CD14-positive monocyte (primary cell): Measurements from ENCODE around the gene CALY. TPM values are rescaled to one million over a fixed set of nuclear protein-coding genes. Genes with fewer than 3 reads are reported as not detected.

ENCODE experiments used
- DNase-seq, 3 donors: peaks; one replicate each; pipeline ENCODE4 v3.0.0-alpha.2; 2011 to 2022
- H2AFZ ChIP-seq: 2 replicates; pipeline ENCODE4 v1.6.0; 2012; ENCODE audit warnings: mild to moderate bottlenecking, low read depth, low read length, inconsistent platforms; ENCODE audit not compliant: insufficient read depth, poor library complexity, severe bottlenecking
- H3K27ac ChIP-seq, 2 donors: 1 replicate in 1 of 2; 2 replicates in 1 of 2; pipeline ENCODE4 v1.5.1; 2012 to 2013; ENCODE audit warnings: low read length in 2 of 2, control low read depth in 1 of 2, inconsistent platforms in 1 of 2, low read depth in 1 of 2, mild to moderate bottlenecking in 1 of 2
- H3K27me3 ChIP-seq, 2 donors: one replicate each; pipeline versions ENCODE4 v1.6.0 to v1.6.1; 2011 to 2013; ENCODE audit warnings: low read length in 2 of 2; ENCODE audit not compliant: control insufficient read depth in 2 of 2, insufficient read depth in 2 of 2
- H3K36me3 ChIP-seq, 2 donors: replicated peaks in 1 of 2; 1 replicate in 1 of 2; 2 replicates in 1 of 2; pipeline versions ENCODE4 v1.5.1 to v1.6.1; 2012 to 2013; ENCODE audit warnings: low read length in 2 of 2, control low read depth in 1 of 2, inconsistent platforms in 1 of 2, mild to moderate bottlenecking in 1 of 2; ENCODE audit not compliant: insufficient read depth in 2 of 2, control insufficient read depth in 1 of 2
- H3K4me1 ChIP-seq, 2 donors: 1 replicate in 1 of 2; 2 replicates in 1 of 2; pipeline versions ENCODE4 v1.5.1 to v1.6.1; 2012 to 2013; ENCODE audit warnings: low read length in 2 of 2, control low read depth in 1 of 2, inconsistent platforms in 1 of 2, mild to moderate bottlenecking in 1 of 2, moderate library complexity in 1 of 2; ENCODE audit not compliant: insufficient read depth in 2 of 2, control insufficient read depth in 1 of 2
- H3K4me2 ChIP-seq: replicated peaks from 2 replicates; pipeline ENCODE3; 2012; ENCODE audit warnings: low read length, moderate library complexity, mild to moderate bottlenecking; ENCODE audit not compliant: poor library complexity, severe bottlenecking; ENCODE audit errors: extremely low read depth
- H3K4me3 ChIP-seq, 3 experiments: fragments of 200-600 bp in 1 of 3; sonication (generic) in 1 of 3; replicated peaks in 1 of 3; 1 replicate in 2 of 3; 2 replicates in 1 of 3; pipeline ENCODE4 v1.5.1; 2011 to 2013; ENCODE audit warnings: low read length in 3 of 3, mild to moderate bottlenecking in 3 of 3, control low read depth in 2 of 3, low read depth in 2 of 3, inconsistent platforms in 1 of 3, moderate library complexity in 1 of 3
- H3K79me2 ChIP-seq: 2 replicates; pipeline ENCODE4 v1.6.0; 2012; ENCODE audit warnings: mild to moderate bottlenecking, control low read depth, inconsistent platforms, low read length, moderate library complexity; ENCODE audit not compliant: insufficient read depth
- H3K9ac ChIP-seq: 2 replicates; pipeline ENCODE4 v1.6.0; 2017; ENCODE audit warnings: low read length, mild to moderate bottlenecking; ENCODE audit not compliant: insufficient read depth, poor library complexity, severe bottlenecking
- H3K9me3 ChIP-seq, 2 donors: replicated peaks in 1 of 2; 1 replicate in 1 of 2; 2 replicates in 1 of 2; pipeline versions ENCODE4 v1.5.1 to v1.6.1; 2012 to 2013; ENCODE audit warnings: low read length in 2 of 2, control low read depth in 1 of 2; ENCODE audit not compliant: control insufficient read depth in 1 of 2, insufficient read depth in 1 of 2
- H4K20me1 ChIP-seq: 2 replicates; pipeline ENCODE4 v1.6.0; 2012; ENCODE audit warnings: mild to moderate bottlenecking, low read length, control low read depth, moderate library complexity; ENCODE audit not compliant: insufficient read depth
- H3K27ac Mint-ChIP-seq, 7 donors: one replicate each; pipeline ENCODE4 v1.8.0; 2020; ENCODE audit warnings: mild to moderate bottlenecking in 7 of 7, mixed read lengths in 7 of 7, moderate library complexity in 6 of 7, inconsistent platforms in 2 of 7
- H3K27me3 Mint-ChIP-seq, 3 donors: one replicate each; pipeline ENCODE4 v1.8.0; 2021 to 2022; ENCODE audit warnings: low read depth in 3 of 3, mild to moderate bottlenecking in 3 of 3, mixed read lengths in 3 of 3, moderate library complexity in 3 of 3, inconsistent platforms in 1 of 3
- H3K36me3 Mint-ChIP-seq, 2 donors: one replicate each; pipeline ENCODE4 v1.8.0; 2020; ENCODE audit warnings: mixed read lengths in 2 of 2, inconsistent platforms in 1 of 2, mild to moderate bottlenecking in 1 of 2
- H3K4me1 Mint-ChIP-seq: one replicate; pipeline ENCODE4 v1.8.0; 2020; ENCODE audit warnings: mild to moderate bottlenecking, mixed read lengths
- H3K4me3 Mint-ChIP-seq, 2 donors: one replicate each; pipeline ENCODE4 v1.8.0; 2020; ENCODE audit warnings: mild to moderate bottlenecking in 2 of 2, mixed read lengths in 2 of 2, moderate library complexity in 1 of 2
- H3K9me3 Mint-ChIP-seq, 7 donors: one replicate each; pipeline ENCODE4 v1.8.0; 2020 to 2022; ENCODE audit warnings: mixed read lengths in 7 of 7, mild to moderate bottlenecking in 6 of 7, moderate library complexity in 6 of 7, inconsistent platforms in 2 of 7
- CTCF ChIP-seq: fragments of 200-600 bp; IDR thresholded peaks from one replicate; pipeline ENCODE4 v1.8.0; 2022; ENCODE audit warnings: antibody characterized with exemption, mild to moderate bottlenecking
- WGBS: methylation state at CpG from one replicate; pipeline ENCODE4 v1.1.5; 2013; ENCODE audit warnings: missing lambda C conversion rate; ENCODE audit not compliant: insufficient coverage; 5-methylcytosine and 5-hydroxymethylcytosine counted together
- intact Hi-C, 2 donors: fragments of 100-400 bp; cut with micrococcal nuclease; formaldehyde crosslinking; loops; one replicate each; pipeline versions ENCODE4 v1.15.0 to v1.15.1; 2023
- polyA plus RNA-seq, 3 donors: library from polyadenylated mRNA; depleted of rRNA in 1 of 3; unstranded in 2 of 3; stranded (reverse) in 1 of 3; fragments of 300-500 nt in 2 of 3; fragments of >200 nt in 1 of 3; fragmentation: Illumina TruSeq in 2 of 3; gene quantifications; 1 replicate in 2 of 3; 2 replicates in 1 of 3; pipeline ENCODE4 v1.2.3, GENCODE V29; 2012 to 2021

The CALY gene
- polyA plus RNA-seq, 3 donors, result not detected

- Histone ChIP-seq H3K79me2 (peaks cover 36% of the 10 kb centered on the region), H2AFZ (no peak overlapping the region), H3K4me3 (peak overlapping the region; percentile 61 to 94 (median 81)), H4K20me1 (peaks cover 49% of the 10 kb centered on the region), H3K36me3 (peaks cover 29 to 34% of the 10 kb centered on the region in 2 donors), H3K27ac (peak overlapping the region; percentile 82 to 99), H3K9ac (peak overlapping the region; percentile 97), H3K27me3 (no peaks in the 10 kb centered on the region), H3K4me2 (peak overlapping the region; percentile 99), H3K4me1 (peaks cover 70 to 77% of the 10 kb centered on the region in 2 donors), H3K9me3 (no peaks in the 10 kb centered on the region)
- Mint-ChIP-seq H3K36me3 (peaks cover 23 to 33% of the 10 kb centered on the region in 2 donors), H3K4me1 (peaks cover 55% of the 10 kb centered on the region), H3K27ac (peak overlapping the region; percentile 87 to 96 (median 94)), H3K9me3 (peaks cover 0 to 2% (median 0%) of the 10 kb centered on the region in 7 donors), H3K27me3 (peaks cover 0 to 18% (median 2%) of the 10 kb centered on the region in 3 donors), H3K4me3 (peak overlapping the region; percentile 90 to 91)
- TF ChIP-seq CTCF, result no peak
- intact Hi-C loops, result no loop called here
- DNase-seq, result no peak
- WGBS, result 9% methylated on average over 3 of the region's 6 CpGs
These were observed 60.6 kb downstream of the CALY start for GRCh38 chr10:133276100-133276434.

- peaks cover 26 to 33% of the 10 kb centered on the region in 2 donors for H3K36me3 Mint-ChIP-seq
- WGBS, result 2% methylated on average over 7 of the region's 12 CpGs
- H3K4me1 Mint-ChIP-seq, result peaks cover 51% of the 10 kb centered on the region
- Histone ChIP-seq H3K9me3 (no peaks in the 10 kb centered on the region), H3K4me1 (peaks cover 66 to 73% of the 10 kb centered on the region in 2 donors), H3K27me3 (no peaks in the 10 kb centered on the region), H3K36me3 (peaks cover 32 to 34% of the 10 kb centered on the region in 2 donors), H4K20me1 (peaks cover 53% of the 10 kb centered on the region), H3K4me3 (peak overlapping the region; percentile 61 to 94 (median 81)), H3K9ac (peak overlapping the region; percentile 97), H2AFZ (no peak overlapping the region), H3K27ac (peak overlapping the region; percentile 82 to 99), H3K4me2 (peak overlapping the region; percentile 99), H3K79me2 (peaks cover 36% of the 10 kb centered on the region)
- intact Hi-C loops, result no loop called here
- H3K9me3 Mint-ChIP-seq, result peaks cover 0 to 2% (median 0%) of the 10 kb centered on the region in 7 donors
- peaks cover 0 to 18% (median 2%) of the 10 kb centered on the region in 3 donors for H3K27me3 Mint-ChIP-seq
- peak; percentile 53 to 74 (median 61) for DNase-seq
- peak overlapping the region; percentile 90 to 91 for H3K4me3 Mint-ChIP-seq
- H3K27ac Mint-ChIP-seq, result peak overlapping the region; percentile 87 to 96 (median 94)
- TF ChIP-seq CTCF, result peak; percentile 30
These were observed 61.0 kb downstream of the CALY start for GRCh38 chr10:133275684-133276092.
